Measurements from ENCODE around the gene PARS2.

DNA sequence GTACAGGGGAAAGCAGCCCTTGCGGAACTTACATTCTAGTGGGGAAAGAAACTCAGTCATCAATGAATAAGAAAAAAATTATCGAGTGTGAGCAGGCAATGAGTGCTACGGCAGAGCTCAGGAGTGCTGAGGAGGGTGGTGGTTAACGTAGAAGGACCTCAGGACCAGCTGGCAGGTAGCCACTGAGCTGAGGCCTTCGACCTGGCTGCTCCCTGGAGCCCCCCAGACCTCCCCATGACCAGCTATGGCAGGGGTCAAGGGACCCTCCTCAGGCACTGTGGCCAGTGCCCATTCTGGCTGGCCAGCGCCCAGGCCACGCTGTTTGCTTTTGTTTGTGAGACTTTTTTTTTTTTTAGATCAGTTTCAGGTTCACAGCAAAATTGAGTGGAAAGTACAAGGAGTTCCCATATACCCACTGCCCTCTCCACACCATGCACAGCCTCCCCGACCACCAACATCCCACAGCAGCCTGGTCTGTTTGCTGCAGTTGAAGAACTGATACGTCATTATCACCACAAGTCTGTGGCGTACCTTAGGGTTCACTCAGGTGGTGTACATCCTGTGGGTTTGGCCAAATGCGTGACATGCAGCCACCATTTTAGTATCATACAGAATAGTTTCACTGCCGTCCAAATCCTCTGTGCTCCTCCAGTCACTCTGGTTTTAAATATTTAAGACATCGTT lies 48.6 kb upstream of the PARS2 start:
- TF ChIP-seq FOXM1 (IDR thresholded peaks at IDR 0.05; ENCODE audit: borderline replicate concordance, low read depth) (no peak), TAF1 (IDR thresholded peaks at IDR 0.05; ENCODE audit: low read depth) (no peak), CEBPB (IDR thresholded peaks at IDR 0.05) (no peak), EP300 (IDR thresholded peaks at IDR 0.05; ENCODE audit: borderline replicate concordance) (no peak), TEAD4 (IDR thresholded peaks at IDR 0.05) (no peak), MAX (IDR thresholded peaks at IDR 0.05) (no peak), ZBTB7A (IDR thresholded peaks at IDR 0.05; ENCODE audit: low read depth) (no peak), YY1 (IDR thresholded peaks at IDR 0.05; ENCODE audit: low read depth) (no peak), RAD21 (IDR thresholded peaks at IDR 0.05; ENCODE audit: low read depth) (no peak), USF1 (IDR thresholded peaks at IDR 0.05) (no peak)
- TF ChIP-seq, protein P1, sequence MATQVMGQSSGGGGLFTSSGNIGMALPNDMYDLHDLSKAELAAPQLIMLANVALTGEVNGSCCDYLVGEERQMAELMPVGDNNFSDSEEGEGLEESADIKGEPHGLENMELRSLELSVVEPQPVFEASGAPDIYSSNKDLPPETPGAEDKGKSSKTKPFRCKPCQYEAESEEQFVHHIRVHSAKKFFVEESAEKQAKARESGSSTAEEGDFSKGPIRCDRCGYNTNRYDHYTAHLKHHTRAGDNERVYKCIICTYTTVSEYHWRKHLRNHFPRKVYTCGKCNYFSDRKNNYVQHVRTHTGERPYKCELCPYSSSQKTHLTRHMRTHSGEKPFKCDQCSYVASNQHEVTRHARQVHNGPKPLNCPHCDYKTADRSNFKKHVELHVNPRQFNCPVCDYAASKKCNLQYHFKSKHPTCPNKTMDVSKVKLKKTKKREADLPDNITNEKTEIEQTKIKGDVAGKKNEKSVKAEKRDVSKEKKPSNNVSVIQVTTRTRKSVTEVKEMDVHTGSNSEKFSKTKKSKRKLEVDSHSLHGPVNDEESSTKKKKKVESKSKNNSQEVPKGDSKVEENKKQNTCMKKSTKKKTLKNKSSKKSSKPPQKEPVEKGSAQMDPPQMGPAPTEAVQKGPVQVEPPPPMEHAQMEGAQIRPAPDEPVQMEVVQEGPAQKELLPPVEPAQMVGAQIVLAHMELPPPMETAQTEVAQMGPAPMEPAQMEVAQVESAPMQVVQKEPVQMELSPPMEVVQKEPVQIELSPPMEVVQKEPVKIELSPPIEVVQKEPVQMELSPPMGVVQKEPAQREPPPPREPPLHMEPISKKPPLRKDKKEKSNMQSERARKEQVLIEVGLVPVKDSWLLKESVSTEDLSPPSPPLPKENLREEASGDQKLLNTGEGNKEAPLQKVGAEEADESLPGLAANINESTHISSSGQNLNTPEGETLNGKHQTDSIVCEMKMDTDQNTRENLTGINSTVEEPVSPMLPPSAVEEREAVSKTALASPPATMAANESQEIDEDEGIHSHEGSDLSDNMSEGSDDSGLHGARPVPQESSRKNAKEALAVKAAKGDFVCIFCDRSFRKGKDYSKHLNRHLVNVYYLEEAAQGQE (IDR thresholded peaks at IDR 0.05; ENCODE audit: low read depth) = no peak
